GM18951 (cell line): ENCODE data around the gene ALKBH6.
"Not testable (repeated sequence)": the region's sequence is repeated elsewhere in the genome, so short reads cannot be mapped to it uniquely, and the experiment has no call there.

Experiments
- POLR2A ChIP-seq: IDR thresholded peaks from 4 replicates; pipeline ENCODE4 v1.6.1; 2011; ENCODE audit warnings: mild to moderate bottlenecking; ENCODE audit not compliant: insufficient read length, insufficient read depth; ENCODE audit errors: extremely low read depth
- in situ Hi-C: fragments of 300-500 bp; cut with MboI; formaldehyde crosslinking; loops from one replicate; pipeline ENCODE4 v1.12.0; 2022; ENCODE audit warnings: low sequenced_read_pairs, mixed read lengths, inconsistent platforms; ENCODE audit not compliant: unreplicated experiment

ALKBH6 gene

GRCh38 chr19:35992907-35993765 lies 20.9 kb downstream of the ALKBH6 start:
- in situ Hi-C loops = no loop called here
- no peak for TF ChIP-seq POLR2A

- no peak for TF ChIP-seq POLR2A
- in situ Hi-C loops = no loop called here
These were observed 22.1 kb downstream of the ALKBH6 start for GRCh38 chr19:35991731-35992450.

- TF ChIP-seq POLR2A = no peak
- in situ Hi-C loops = no loop called here
These were observed 23.0 kb downstream of the ALKBH6 start for GRCh38 chr19:35990771-35991730.

- TF ChIP-seq POLR2A = no peak
- in situ Hi-C loops = no loop called here
These were observed 23.9 kb downstream of the ALKBH6 start for GRCh38 chr19:35990156-35990555.

GRCh38 chr19:35988824-35989223 lies 25.2 kb downstream of the ALKBH6 start:
- in situ Hi-C loops = no loop called here
- TF ChIP-seq POLR2A = no peak

- TF ChIP-seq POLR2A = no peak
- in situ Hi-C loops = no loop called here
These were observed 26.5 kb downstream of the ALKBH6 start for GRCh38 chr19:35987571-35987896.

GRCh38 chr19:35986664-35987570 lies 27.1 kb downstream of the ALKBH6 start:
- no peak for TF ChIP-seq POLR2A
- in situ Hi-C loops = no loop called here

GRCh38 chr19:35986111-35986510 lies 27.9 kb downstream of the ALKBH6 start:
- in situ Hi-C loops = no loop called here

GRCh38 chr19:35983177-35983576 lies 30.8 kb downstream of the ALKBH6 start:
- in situ Hi-C loops = no loop called here
- no peak for TF ChIP-seq POLR2A

More at GRCh38 chr19:35986111-35986510, 27.9 kb downstream of the ALKBH6 start:
- TF ChIP-seq POLR2A = no peak

- in situ Hi-C loops = not testable (repeated sequence)
These were observed 33.0 kb downstream of the ALKBH6 start for GRCh38 chr19:35980997-35981396.

GRCh38 chr19:35978832-35979365 lies 35.1 kb downstream of the ALKBH6 start:
- TF ChIP-seq POLR2A = no peak
- in situ Hi-C loops = no loop called here

GRCh38 chr19:35978271-35978670 lies 35.7 kb downstream of the ALKBH6 start:
- no peak for TF ChIP-seq POLR2A
- in situ Hi-C loops = no loop called here
